ENCODE measurements around the gene PASK. TPM values are rescaled to one million over a fixed set of nuclear protein-coding genes. Genes with fewer than 3 reads are reported as not detected.

PASK gene
- total and polyA plus RNA-seq, 9 of the 15 experiments (the other 6 are each of a cell fraction or from before 2014, with no cell fraction given) = 1.5 to 30.3 (median 9.9) TPM

- Histone ChIP-seq H3K4me2 (ENCODE audit: insufficient read depth, low read length) (no peak overlapping the region), H3K79me2 (ENCODE audit: control insufficient read depth, insufficient read depth, low read length) (no peaks in the 10 kb centered on the region), H4K20me1 (replicated peaks; ENCODE audit: control insufficient read depth, insufficient read depth, low read length) (no peaks in the 10 kb centered on the region), H2AFZ (ENCODE audit: low read depth, low read length) (no peak overlapping the region), H3K9me3 (replicated peaks; ENCODE audit: control insufficient read depth, insufficient read depth, low read depth, low read length) (no peaks in the 10 kb centered on the region), H3K9me1 (ENCODE audit: control insufficient read depth, insufficient read depth, low read length) (no peaks in the 10 kb centered on the region), H3K27ac (ENCODE audit: extremely low read depth, low read depth, low read length) (no peak overlapping the region), H3K9ac (ENCODE audit: insufficient read depth in 1 of 2, low read depth in 2 of 2, low read length in 2 of 2) (no peak overlapping the region), H3K27me3 (ENCODE audit: control insufficient read depth in 2 of 2, insufficient read depth in 2 of 2, low read length in 2 of 2) (no peaks in the 10 kb centered on the region), H3K4me3 (no peak overlapping the region), H3K4me1 (replicated peaks in 1 of 2; ENCODE audit: control insufficient read depth in 2 of 2, insufficient read depth in 2 of 2, low read length in 2 of 2) (no peaks in the 10 kb centered on the region; a peak in 1 of 5 replicates), H3K36me3 (ENCODE audit: control insufficient read depth, insufficient read depth, low read length) (peaks cover 16% of the 10 kb centered on the region; the same call in 1 of the 3 replicates)
- 73% methylated on average over 4 of the region's 4 CpGs for WGBS (ENCODE audit: insufficient coverage, low coverage, missing lambda C conversion rate)
- POLR2A ChIA-PET = no interaction called here
- in situ Hi-C loops (cut with MboI) = no loop called here
- DNase-seq (ENCODE audit: extremely low read depth in 1 of 4, low spot score in 3 of 4) (no peak), FAIRE-seq (no peak), ATAC-seq (no peak)
- intact Hi-C loops (cut with micrococcal nuclease) = no loop called here
- TF ChIP-seq NUFIP1 (IDR thresholded peaks at IDR 0.05; ENCODE audit: partially characterized antibody) = no peak
- TF ChIP-seq GABPA (tag; conservative IDR thresholded peaks at IDR 0.05; ENCODE audit: low read depth) = no peak
- no peak for TF ChIP-seq BDP1 (IDR thresholded peaks at IDR 0.05; ENCODE audit: insufficient read depth, insufficient read length)
- no peak for TF ChIP-seq LCOR (CRISPR knock-in tag; IDR thresholded peaks at IDR 0.05)
- no peak for TF ChIP-seq CHAMP1 (IDR thresholded peaks at IDR 0.05)
- no peak for TF ChIP-seq PRPF4 (IDR thresholded peaks at IDR 0.05; ENCODE audit: insufficient read depth, low read depth, low read length, poor library complexity, severe bottlenecking)
- no peak for TF ChIP-seq CSDE1 (IDR thresholded peaks at IDR 0.05)
- no peak for TF ChIP-seq HOMEZ (CRISPR knock-in tag; IDR thresholded peaks at IDR 0.05)
- no peak for TF ChIP-seq HNRNPH1 (optimal IDR thresholded peaks at IDR 0.05; ENCODE audit: low read depth, low read length)
- CTCF ChIA-PET (ENCODE audit: low intra/inter-chr PET ratio) = no interaction called here
- no TSS peak for BruUV-seq (replicated peaks)
Observed at GRCh38 chr2:241178961-241179360, 29.7 kb upstream of the PASK start.
